GM12865 (cell line): Measurements from ENCODE around the gene CSRNP3.

ENCODE experiments used
- DNase-seq: peaks from one replicate; pipeline ENCODE4 v3.0.0; 2010; ENCODE audit warnings: low read depth
- H3K4me3 ChIP-seq: 2 replicates; pipeline ENCODE4 v1.5.1; 2011; ENCODE audit warnings: mild to moderate bottlenecking, low read depth, low read length, control low read depth
- TF ChIP-seq, protein P1 (sequence below): IDR thresholded peaks from 2 replicates; pipeline ENCODE4 v1.5.1; 2011; ENCODE audit warnings: low read length, control low read depth, low read depth, inconsistent platforms; ENCODE audit not compliant: insufficient read depth; ENCODE audit errors: missing control alignments

Gene CSRNP3

DNA sequence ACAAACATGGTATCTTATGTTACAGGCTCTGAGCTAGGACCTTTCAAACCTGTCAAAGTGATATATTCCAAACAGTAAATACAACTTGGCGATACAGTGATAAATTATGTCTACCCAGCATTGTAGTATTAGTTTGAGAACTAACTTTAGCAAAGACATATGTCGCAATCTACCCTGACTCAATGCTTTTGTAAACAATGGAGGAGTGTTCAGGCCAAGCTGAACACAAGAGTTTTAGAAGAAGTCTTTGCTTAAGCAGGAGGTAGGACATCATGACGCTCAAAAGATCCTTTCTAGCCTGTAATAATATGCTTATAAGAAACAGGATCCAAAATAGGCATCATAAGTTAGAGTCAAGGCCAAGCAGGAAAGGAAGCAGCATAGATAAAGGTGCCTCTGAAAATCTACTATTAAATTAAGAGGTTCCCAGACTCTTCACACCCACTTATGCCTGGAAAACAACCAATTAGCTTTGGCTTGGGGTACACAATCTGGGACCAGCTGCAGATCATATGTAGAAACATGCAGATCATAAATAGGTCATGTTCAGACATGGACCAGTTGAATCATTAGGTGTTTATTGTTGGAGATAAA lies 132.5 kb downstream of the CSRNP3 start:
- no peak for DNase-seq
- TF ChIP-seq, protein P1, sequence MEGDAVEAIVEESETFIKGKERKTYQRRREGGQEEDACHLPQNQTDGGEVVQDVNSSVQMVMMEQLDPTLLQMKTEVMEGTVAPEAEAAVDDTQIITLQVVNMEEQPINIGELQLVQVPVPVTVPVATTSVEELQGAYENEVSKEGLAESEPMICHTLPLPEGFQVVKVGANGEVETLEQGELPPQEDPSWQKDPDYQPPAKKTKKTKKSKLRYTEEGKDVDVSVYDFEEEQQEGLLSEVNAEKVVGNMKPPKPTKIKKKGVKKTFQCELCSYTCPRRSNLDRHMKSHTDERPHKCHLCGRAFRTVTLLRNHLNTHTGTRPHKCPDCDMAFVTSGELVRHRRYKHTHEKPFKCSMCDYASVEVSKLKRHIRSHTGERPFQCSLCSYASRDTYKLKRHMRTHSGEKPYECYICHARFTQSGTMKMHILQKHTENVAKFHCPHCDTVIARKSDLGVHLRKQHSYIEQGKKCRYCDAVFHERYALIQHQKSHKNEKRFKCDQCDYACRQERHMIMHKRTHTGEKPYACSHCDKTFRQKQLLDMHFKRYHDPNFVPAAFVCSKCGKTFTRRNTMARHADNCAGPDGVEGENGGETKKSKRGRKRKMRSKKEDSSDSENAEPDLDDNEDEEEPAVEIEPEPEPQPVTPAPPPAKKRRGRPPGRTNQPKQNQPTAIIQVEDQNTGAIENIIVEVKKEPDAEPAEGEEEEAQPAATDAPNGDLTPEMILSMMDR: no peak
- no peak overlapping the region for H3K4me3 ChIP-seq

DNA sequence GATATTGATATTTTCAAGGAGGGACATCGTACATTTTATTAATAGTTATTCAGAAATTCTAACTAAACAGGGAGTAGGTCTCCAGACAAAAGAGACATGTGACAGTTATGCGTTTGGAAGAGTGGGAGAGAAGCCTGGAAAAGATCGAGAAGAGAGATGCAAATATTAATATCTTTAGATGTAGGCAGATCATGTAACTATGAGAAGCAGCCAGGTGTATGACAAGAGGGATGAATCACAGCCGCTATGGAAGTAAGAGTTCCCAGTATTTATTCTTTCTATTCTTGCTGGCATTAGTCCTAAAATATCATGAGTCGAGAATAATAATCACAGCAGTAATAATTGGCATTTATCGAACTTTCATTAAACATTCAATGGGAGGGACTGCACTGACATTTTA lies 140.2 kb downstream of the CSRNP3 start:
- TF ChIP-seq, protein P1: no peak
- DNase-seq: no peak

GRCh38 chr2:165610591-165611029 lies 141.1 kb downstream of the CSRNP3 start:
- DNase-seq: no peak
- TF ChIP-seq, protein P1: no peak
- no peak overlapping the region for H3K4me3 ChIP-seq

More for the DNA sequence above, 140.2 kb downstream of the CSRNP3 start:
- H3K4me3 ChIP-seq: no peak overlapping the region

- TF ChIP-seq, protein P1: no peak
- H3K4me3 ChIP-seq: no peak overlapping the region
- no peak for DNase-seq
These were observed 148.4 kb downstream of the CSRNP3 start for GRCh38 chr2:165617741-165618481.

DNA sequence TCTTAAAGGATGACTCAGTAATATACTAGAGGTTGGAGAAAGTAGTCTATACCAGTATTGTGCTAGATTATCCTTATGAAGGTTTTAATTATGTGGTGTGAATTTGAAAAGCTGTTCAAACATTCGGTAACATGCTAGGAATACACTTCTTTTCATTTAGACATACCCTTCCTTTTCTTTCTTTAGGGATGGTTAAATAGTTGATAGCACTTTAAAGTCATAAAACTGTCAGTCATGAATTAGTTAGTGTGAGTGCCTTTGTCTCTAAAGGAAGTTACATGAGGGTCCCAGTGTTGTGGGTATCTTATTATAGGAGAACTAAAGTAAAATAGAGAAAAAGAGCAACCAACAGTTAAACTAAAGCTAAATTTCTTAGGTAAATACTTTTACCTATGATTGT lies 149.3 kb downstream of the CSRNP3 start:
- H3K4me3 ChIP-seq: no peak overlapping the region

GRCh38 chr2:165621086-165621560 lies 151.6 kb downstream of the CSRNP3 start:
- no peak overlapping the region for H3K4me3 ChIP-seq
- TF ChIP-seq, protein P1: no peak
- DNase-seq: no peak

More for the DNA sequence above, 149.3 kb downstream of the CSRNP3 start:
- TF ChIP-seq, protein P1: no peak
- DNase-seq: no peak
